PFSK-1 (cell line): ENCODE results near the gene FAF1.

Experiments
- FOXP2 ChIP-seq: optimal IDR thresholded peaks from 2 replicates; pipeline ENCODE3; 2011; ENCODE audit warnings: borderline replicate concordance, control low read depth, inconsistent platforms; ENCODE audit not compliant: insufficient read depth; ENCODE audit errors: extremely low read length, extremely low read depth
- POLR2AphosphoS5 ChIP-seq: IDR thresholded peaks from 2 replicates; pipeline ENCODE4 v1.6.1; 2012; ENCODE audit warnings: low read depth, mild to moderate bottlenecking, control low read depth, low read length, moderate library complexity

- TF ChIP-seq POLR2AphosphoS5 (no peak), FOXP2 (no peak)
Measured at GRCh38 chr1:50559421-50559820, 400.6 kb downstream of the FAF1 start.
